ENCODE data around the gene EPYC. TPM values are rescaled to one million over a fixed set of nuclear protein-coding genes. Genes with fewer than 3 reads are reported as not detected.
A peak's percentile ranks its signal among the peaks of the same experiment; 100 is the strongest.

EPYC gene
- under 1 TPM in 1 of 2 donors, not detected in 1; 0.17 TPM for total RNA-seq
- not detected for polyA plus RNA-seq (ENCODE audit: insufficient read length in 2 of 2)
- long read RNA-seq, donor 1: 0 reads
- long read RNA-seq, donor 2: 0 reads
- long read RNA-seq, donor 3: 0 reads
- long read RNA-seq, donor 4: 0 reads

DNA sequence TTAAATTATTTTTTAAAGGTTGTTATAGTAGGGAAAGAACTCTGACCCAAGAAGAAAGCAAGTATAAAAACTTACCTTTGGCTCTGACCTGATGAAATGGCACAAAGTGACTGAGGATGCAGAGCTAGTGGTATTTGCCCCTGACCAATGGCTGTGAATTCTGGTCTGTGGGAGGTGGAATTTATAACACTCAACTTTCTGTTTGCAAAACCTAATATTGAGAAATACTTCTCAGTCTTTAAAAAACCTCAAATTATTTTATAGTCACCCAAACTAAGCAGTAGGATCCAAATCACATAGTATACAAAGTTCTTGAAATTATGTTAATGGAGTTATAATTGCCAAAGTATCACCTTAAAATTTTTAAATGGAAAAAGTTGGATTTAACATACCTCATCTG is at the start of gene EPYC:
TSS of gene EPYC (minus strand) at position 101 of the 400 bp plus-strand sequence. CDS start 2,407 bp downstream, outside the sequence.
- no peak within 1 kb of the TSS for H3K4me3 ChIP-seq (ENCODE audit: low read depth, low read length)
- no peaks in the 10 kb centered on the region for H3K27me3 ChIP-seq (ENCODE audit: control insufficient read depth, insufficient read depth, low read length)
- no peaks in the 10 kb centered on the region for H3K36me3 ChIP-seq (ENCODE audit: control insufficient read depth, insufficient read depth, low read length)
- no peaks in the 10 kb centered on the region for H3K4me1 ChIP-seq (ENCODE audit: control insufficient read depth, insufficient read depth, low read length)
- no peaks in the 10 kb centered on the region for H3K9me3 ChIP-seq (ENCODE audit: control insufficient read depth, insufficient read depth, low read length)
- no peak for DNase-seq (ENCODE audit: low read depth in 4 of 6, low spot score in 6 of 6)
- H3K27ac ChIP-seq (ENCODE audit: low read depth, low read length): no peak within 1 kb of the TSS

GRCh38 chr12:91053951-91054715 is 49.4 kb upstream of the EPYC start:
- peak in 2 of 6 donors; percentile 49 to 63 for DNase-seq (ENCODE audit: low read depth in 4 of 6, low spot score in 6 of 6)
- H3K27me3 ChIP-seq (ENCODE audit: control insufficient read depth, insufficient read depth, low read length): no peaks in the 10 kb centered on the region

GRCh38 chr12:91052026-91052425 is 47.3 kb upstream of the EPYC start:
- no peak overlapping the region for H3K27ac ChIP-seq (ENCODE audit: low read depth, low read length)
- peak in 1 of 6 donors; percentile 20 for DNase-seq (ENCODE audit: low read depth in 4 of 6, low spot score in 6 of 6)

More at GRCh38 chr12:91053951-91054715, 49.4 kb upstream of the EPYC start:
- Histone ChIP-seq H3K4me1 (ENCODE audit: control insufficient read depth, insufficient read depth, low read length) (no peaks in the 10 kb centered on the region), H3K36me3 (ENCODE audit: control insufficient read depth, insufficient read depth, low read length) (no peaks in the 10 kb centered on the region), H3K9me3 (ENCODE audit: control insufficient read depth, insufficient read depth, low read length) (no peaks in the 10 kb centered on the region), H3K27ac (ENCODE audit: low read depth, low read length) (no peak overlapping the region), H3K4me3 (ENCODE audit: low read depth, low read length) (no peak overlapping the region)
- WGBS (ENCODE audit: insufficient coverage): no CpG with 5 or more reads among the region's 4 CpGs

GRCh38 chr12:91044586-91044985 is 39.8 kb upstream of the EPYC start:
- no peaks in the 10 kb centered on the region for H3K4me1 ChIP-seq (ENCODE audit: control insufficient read depth, insufficient read depth, low read length)
- H3K36me3 ChIP-seq (ENCODE audit: control insufficient read depth, insufficient read depth, low read length): no peaks in the 10 kb centered on the region
- no CpG with 5 or more reads among the region's 2 CpGs for WGBS (ENCODE audit: insufficient coverage)
- no peak overlapping the region for H3K4me3 ChIP-seq (ENCODE audit: low read depth, low read length)
- no peaks in the 10 kb centered on the region for H3K27me3 ChIP-seq (ENCODE audit: control insufficient read depth, insufficient read depth, low read length)
- H3K27ac ChIP-seq (ENCODE audit: low read depth, low read length): no peak overlapping the region
- no peak for DNase-seq (ENCODE audit: low read depth in 4 of 6, low spot score in 6 of 6)
- no peaks in the 10 kb centered on the region for H3K9me3 ChIP-seq (ENCODE audit: control insufficient read depth, insufficient read depth, low read length)

More at GRCh38 chr12:91052026-91052425, 47.3 kb upstream of the EPYC start:
- no peaks in the 10 kb centered on the region for H3K9me3 ChIP-seq (ENCODE audit: control insufficient read depth, insufficient read depth, low read length)
- no peaks in the 10 kb centered on the region for H3K27me3 ChIP-seq (ENCODE audit: control insufficient read depth, insufficient read depth, low read length)
- no peak overlapping the region for H3K4me3 ChIP-seq (ENCODE audit: low read depth, low read length)
- no peaks in the 10 kb centered on the region for H3K4me1 ChIP-seq (ENCODE audit: control insufficient read depth, insufficient read depth, low read length)
- no peaks in the 10 kb centered on the region for H3K36me3 ChIP-seq (ENCODE audit: control insufficient read depth, insufficient read depth, low read length)

DNA sequence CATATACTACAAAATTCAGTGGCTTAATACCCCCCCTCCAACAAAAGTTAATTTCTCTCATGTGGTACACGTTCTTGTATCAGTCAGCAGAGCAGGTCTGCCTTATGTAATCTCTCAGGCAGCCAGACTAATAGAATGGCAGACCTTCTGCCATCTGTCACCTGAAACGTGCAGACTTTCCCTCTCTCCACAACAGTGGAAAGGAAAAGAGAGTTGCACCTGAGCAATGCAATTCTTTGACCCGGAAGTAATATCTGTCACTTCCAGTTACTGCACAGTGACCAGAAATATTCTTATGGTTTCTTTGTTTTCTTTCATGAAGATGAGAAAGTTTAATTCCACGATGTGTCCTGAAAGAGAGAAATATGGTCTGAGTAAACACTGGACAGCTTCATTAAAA is 38.6 kb upstream of the EPYC start:
- H3K36me3 ChIP-seq (ENCODE audit: control insufficient read depth, insufficient read depth, low read length): no peaks in the 10 kb centered on the region
- no peaks in the 10 kb centered on the region for H3K9me3 ChIP-seq (ENCODE audit: control insufficient read depth, insufficient read depth, low read length)
- DNase-seq (ENCODE audit: low read depth in 4 of 6, low spot score in 6 of 6): peak in 1 of 6 donors; percentile 34
- no peaks in the 10 kb centered on the region for H3K4me1 ChIP-seq (ENCODE audit: control insufficient read depth, insufficient read depth, low read length)
- no peak overlapping the region for H3K27ac ChIP-seq (ENCODE audit: low read depth, low read length)
- no peak overlapping the region for H3K4me3 ChIP-seq (ENCODE audit: low read depth, low read length)
- WGBS (ENCODE audit: insufficient coverage): 50% methylated on average over 1 of the region's 4 CpGs
- H3K27me3 ChIP-seq (ENCODE audit: control insufficient read depth, insufficient read depth, low read length): no peaks in the 10 kb centered on the region

- Histone ChIP-seq H3K27me3 (ENCODE audit: control insufficient read depth, insufficient read depth, low read length) (no peaks in the 10 kb centered on the region), H3K4me1 (ENCODE audit: control insufficient read depth, insufficient read depth, low read length) (no peaks in the 10 kb centered on the region), H3K36me3 (ENCODE audit: control insufficient read depth, insufficient read depth, low read length) (no peaks in the 10 kb centered on the region), H3K4me3 (ENCODE audit: low read depth, low read length) (no peak overlapping the region), H3K9me3 (ENCODE audit: control insufficient read depth, insufficient read depth, low read length) (no peaks in the 10 kb centered on the region), H3K27ac (ENCODE audit: low read depth, low read length) (no peak overlapping the region)
- no CpG with 5 or more reads among the region's 1 CpG for WGBS (ENCODE audit: insufficient coverage)
- DNase-seq (ENCODE audit: low read depth in 4 of 6, low spot score in 6 of 6): peak in 2 of 6 donors; percentile 31 to 33
Observed at GRCh38 chr12:91040096-91040755, 35.5 kb upstream of the EPYC start.

DNA sequence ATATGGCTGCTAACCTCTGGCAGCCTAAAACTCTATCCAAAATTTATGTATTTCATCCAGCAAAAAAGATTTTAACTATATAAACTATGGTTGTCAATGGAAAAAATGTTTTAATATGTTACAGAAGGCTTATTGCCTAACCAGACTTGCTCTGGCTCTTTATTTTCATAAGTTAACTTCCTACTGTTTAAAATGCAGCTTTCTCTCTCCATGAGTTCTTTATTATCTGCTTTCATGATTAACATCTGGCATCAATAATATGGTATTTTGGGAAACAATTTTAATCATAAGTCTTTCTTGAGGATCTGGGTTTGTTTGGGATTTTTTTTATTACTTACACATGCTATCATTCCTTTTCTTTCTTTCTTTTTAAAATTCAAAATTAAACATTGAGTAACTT is 32.5 kb upstream of the EPYC start:
- peak in 1 of 6 donors; percentile 21 for DNase-seq (ENCODE audit: low read depth in 4 of 6, low spot score in 6 of 6)
- no peaks in the 10 kb centered on the region for H3K9me3 ChIP-seq (ENCODE audit: control insufficient read depth, insufficient read depth, low read length)
- no peak overlapping the region for H3K4me3 ChIP-seq (ENCODE audit: low read depth, low read length)
- no peaks in the 10 kb centered on the region for H3K36me3 ChIP-seq (ENCODE audit: control insufficient read depth, insufficient read depth, low read length)
- H3K4me1 ChIP-seq (ENCODE audit: control insufficient read depth, insufficient read depth, low read length): no peaks in the 10 kb centered on the region
- H3K27me3 ChIP-seq (ENCODE audit: control insufficient read depth, insufficient read depth, low read length): no peaks in the 10 kb centered on the region
- H3K27ac ChIP-seq (ENCODE audit: low read depth, low read length): no peak overlapping the region

DNA sequence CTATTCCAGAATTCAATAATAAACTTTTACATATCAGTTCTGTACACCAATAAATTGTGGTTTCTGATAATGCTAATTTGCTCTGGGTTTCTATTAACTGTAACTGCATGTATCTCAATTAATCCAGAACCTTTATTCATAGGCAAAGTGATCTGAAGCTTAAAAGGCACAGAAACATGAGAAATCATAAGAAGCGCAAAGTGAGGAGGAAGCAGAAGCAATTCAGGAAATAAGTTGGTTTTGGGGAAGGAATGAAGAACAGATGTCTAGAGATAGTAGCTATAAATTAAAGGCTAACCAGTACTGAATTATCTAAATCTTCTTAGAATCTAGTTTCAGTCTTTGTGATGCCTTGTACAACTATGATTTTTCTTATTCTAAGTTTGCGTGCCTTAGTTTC is 28.5 kb upstream of the EPYC start:
- WGBS (ENCODE audit: insufficient coverage): no CpG with 5 or more reads among the region's 2 CpGs
- no peak overlapping the region for H3K27ac ChIP-seq (ENCODE audit: low read depth, low read length)
- no peak overlapping the region for H3K4me3 ChIP-seq (ENCODE audit: low read depth, low read length)

GRCh38 chr12:91023326-91024004 is 18.7 kb upstream of the EPYC start:
- H3K4me3 ChIP-seq (ENCODE audit: low read depth, low read length): no peak overlapping the region
- H3K4me1 ChIP-seq (ENCODE audit: control insufficient read depth, insufficient read depth, low read length): no peaks in the 10 kb centered on the region
- DNase-seq (ENCODE audit: low read depth in 4 of 6, low spot score in 6 of 6): no peak
- H3K27me3 ChIP-seq (ENCODE audit: control insufficient read depth, insufficient read depth, low read length): no peaks in the 10 kb centered on the region
- H3K27ac ChIP-seq (ENCODE audit: low read depth, low read length): no peak overlapping the region
- no peaks in the 10 kb centered on the region for H3K9me3 ChIP-seq (ENCODE audit: control insufficient read depth, insufficient read depth, low read length)
- no CpG with 5 or more reads among the region's 1 CpG for WGBS (ENCODE audit: insufficient coverage)
- no peaks in the 10 kb centered on the region for H3K36me3 ChIP-seq (ENCODE audit: control insufficient read depth, insufficient read depth, low read length)

More for the DNA sequence above, 28.5 kb upstream of the EPYC start:
- H3K9me3 ChIP-seq (ENCODE audit: control insufficient read depth, insufficient read depth, low read length): no peaks in the 10 kb centered on the region
- no peak for DNase-seq (ENCODE audit: low read depth in 4 of 6, low spot score in 6 of 6)
- no peaks in the 10 kb centered on the region for H3K27me3 ChIP-seq (ENCODE audit: control insufficient read depth, insufficient read depth, low read length)
- H3K36me3 ChIP-seq (ENCODE audit: control insufficient read depth, insufficient read depth, low read length): no peaks in the 10 kb centered on the region
- no peaks in the 10 kb centered on the region for H3K4me1 ChIP-seq (ENCODE audit: control insufficient read depth, insufficient read depth, low read length)
